Body of pancreas (tissue), 4 donors: ENCODE measurements around the gene NES. TPM values are rescaled to one million over a fixed set of nuclear protein-coding genes. Genes with fewer than 3 reads are reported as not detected.

Experiments
- ATAC-seq: fragments of 150-250 bp; one replicate; pipeline ENCODE4 v1.9.1; 2016
- DNase-seq, 4 donors: peaks; one replicate each; pipeline ENCODE4 v3.0.0-alpha.2; 2019
- H3K27ac ChIP-seq, 4 donors: fragments of 200-600 bp; sonication (generic); 1 replicate in 3 of 4; 2 replicates in 1 of 4; pipeline versions ENCODE4 v1.5.1 to v1.6.1; 2016 to 2019; ENCODE audit warnings: mild to moderate bottlenecking in 1 of 4, mixed read lengths in 1 of 4, moderate library complexity in 1 of 4
- H3K27me3 ChIP-seq, 2 donors: fragments of 200-600 bp; sonication (generic); one replicate each; pipeline ENCODE4 v1.6.0; 2016; ENCODE audit warnings: mild to moderate bottlenecking in 1 of 2
- H3K36me3 ChIP-seq, 2 donors: fragments of 200-600 bp; sonication (generic); replicated peaks in 1 of 2; 2 replicates each; pipeline ENCODE4 v1.5.1; 2016; ENCODE audit warnings: low read depth in 2 of 2; ENCODE audit not compliant: insufficient read depth in 1 of 2
- H3K4me1 ChIP-seq: fragments of 200-600 bp; sonication (generic); one replicate; pipeline ENCODE4 v1.6.0; 2016
- H3K4me3 ChIP-seq, 2 donors: fragments of 200-600 bp; sonication (generic); 1 replicate in 1 of 2; 2 replicates in 1 of 2; pipeline ENCODE4 v1.5.1; 2016 to 2019
- H3K9me3 ChIP-seq, 3 donors: fragments of 200-600 bp; sonication (generic); 1 replicate in 2 of 3; 2 replicates in 1 of 3; pipeline ENCODE4 v1.5.1; 2016
- CTCF ChIP-seq, 7 experiments: fragments of 450-650 bp in 4 of 7; fragments of 200-600 bp in 3 of 7; sonication (generic) in 3 of 7; IDR thresholded peaks; one replicate each; pipeline ENCODE4 v1.5.1; 2016 to 2019; ENCODE audit warnings: antibody characterized with exemption in 7 of 7
- POLR2A ChIP-seq, 3 donors: fragments of 450-650 bp; IDR thresholded peaks; one replicate each; pipeline ENCODE4 v1.6.1; 2016; ENCODE audit warnings: antibody characterized with exemption in 3 of 3, mild to moderate bottlenecking in 2 of 3
- WGBS, 2 donors: methylation state at CpG; one replicate each; pipeline ENCODE4 v1.1.5; 2017; 5-methylcytosine and 5-hydroxymethylcytosine counted together
- intact Hi-C: fragments of 100-400 bp; cut with DNase I; formaldehyde crosslinking; loops from one replicate; pipeline ENCODE4 v1.15.1; 2023
- total RNA-seq, 2 donors: library from RNA; depleted of rRNA; stranded (reverse); fragments of >200 nt; gene quantifications; one replicate each; pipeline ENCODE4 v1.1.0, GENCODE V29; 2016

NES gene
- total RNA-seq, 2 donors from 2014 or later = 4.2 to 12.2 TPM

GRCh38 chr1:156618853-156619581, 58.2 kb downstream of the NES start, which contains the start of gene HAPLN2:
Gene HAPLN2, plus strand, starts transcription at chr1:156619415. Its CDS starts 4,076 bp downstream, at chr1:156623491.
- H3K27ac ChIP-seq = no peak within 1 kb of the TSS
- DNase-seq (peak; percentile 25 to 56 (median 36)), ATAC-seq (peak; percentile 51)
- no peaks in the 10 kb centered on the region for H3K36me3 ChIP-seq
- H3K4me1 ChIP-seq = peaks cover 14% of the 10 kb centered on the region
- H3K4me3 ChIP-seq = no peak within 1 kb of the TSS
- WGBS, 2 donors = 2 to 8% methylated on average over 7 of the region's 7 CpGs
- H3K27me3 ChIP-seq = peaks cover 0 to 8% of the 10 kb centered on the region in 2 donors
- intact Hi-C loops = no loop called here
- TF ChIP-seq POLR2A (IDR thresholded peaks at IDR 0.05) = no peak
- peak in 6 of 7 experiments; percentile 17 to 52 (median 43) for TF ChIP-seq CTCF (IDR thresholded peaks at IDR 0.05)
- H3K9me3 ChIP-seq = no peaks in the 10 kb centered on the region

Other genes with a start within 250 kb of the NES start
- gene MEF2D, start 176.6 kb downstream of the NES start, total RNA-seq = 10 to 100 TPM; 15.6 to 18.1 TPM
- under 1 TPM in 1 of 2 donors, not detected in 1; 0.52 TPM for gene IQGAP3, start 104.8 kb downstream of the NES start, total RNA-seq
- not detected for gene TTC24, start 97.7 kb downstream of the NES start, total RNA-seq
- gene NAXE, start 85.6 kb downstream of the NES start, total RNA-seq = 10 to 100 TPM; 46.1 to 62.8 TPM
- 1 to 10 TPM; 8.9 to 9.6 TPM for gene GPATCH4, start 75.9 kb downstream of the NES start, total RNA-seq
- not detected for gene HAPLN2, start 58.0 kb downstream of the NES start, total RNA-seq
- under 1 TPM in 1 of 2 donors, not detected in 1; 0.26 TPM for gene BCAN, start 35.3 kb downstream of the NES start, total RNA-seq
- 1 to 10 TPM in 1 of 2 donors, under 1 TPM in 1; 0.99 to 3.6 TPM for gene CRABP2, start 28.2 kb upstream of the NES start, total RNA-seq
- gene METTL25B, start 51.1 kb upstream of the NES start, total RNA-seq = 10 to 100 TPM; 14.5 to 68.2 TPM
- 10 to 100 TPM; 11.9 to 14.3 TPM for gene ISG20L2, start 51.4 kb upstream of the NES start, total RNA-seq
- 10 to 100 TPM; 25.2 to 62.0 TPM for gene MRPL24, start 63.7 kb upstream of the NES start, total RNA-seq
- gene HDGF, start 74.3 kb upstream of the NES start, total RNA-seq = 100 to 1,000 TPM in 1 of 2 donors, 10 to 100 TPM in 1; 92.4 to 122 TPM
- 10 to 100 TPM; 19.2 to 28.3 TPM for gene PRCC, start 90.1 kb upstream of the NES start, total RNA-seq
- under 1 TPM in 1 of 2 donors, not detected in 1; 0.99 TPM for gene SH2D2A, start 139.4 kb upstream of the NES start, total RNA-seq
- under 1 TPM in 1 of 2 donors, not detected in 1; under 0.01 TPM for gene INSRR, start 181.7 kb upstream of the NES start, total RNA-seq
- gene NTRK1, start 183.5 kb upstream of the NES start, total RNA-seq = under 1 TPM in 1 of 2 donors, not detected in 1; 0.99 TPM
- gene PEAR1, start 216.3 kb upstream of the NES start, total RNA-seq = 1 to 10 TPM; 5.2 to 7.6 TPM
- gene LRRC71, start 243.2 kb upstream of the NES start, total RNA-seq = not detected